ENCODE results near the gene COG3.

COG3 gene

DNA sequence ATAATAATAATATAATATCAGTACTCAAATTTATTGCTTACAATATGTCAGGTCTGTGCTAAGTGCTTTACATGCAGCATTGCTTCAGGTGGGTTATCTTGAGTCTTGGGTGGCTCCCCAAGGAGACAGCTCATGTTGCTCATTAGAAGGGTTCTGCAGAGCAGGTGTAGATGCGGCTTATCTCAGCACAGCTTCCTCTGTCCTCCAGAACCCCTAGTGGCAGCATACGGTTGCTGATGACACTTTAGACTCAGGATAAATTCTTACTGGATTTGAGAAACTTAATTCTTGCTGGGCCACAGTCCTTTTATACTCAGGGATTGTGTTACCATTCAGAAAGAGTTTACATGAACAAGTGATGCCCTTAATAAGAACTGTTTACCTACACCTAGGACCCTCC lies 8.9 kb downstream of the COG3 start:
- Histone ChIP-seq H3K4me2 (ENCODE audit: low read depth, low read length, poor library complexity, severe bottlenecking) (no peak overlapping the region), H3K9me3 (ENCODE audit: insufficient read depth, low read length) (no peaks in the 10 kb centered on the region), H3K9ac (ENCODE audit: low read length) (no peak overlapping the region), H2AFZ (ENCODE audit: low read depth, low read length, severe bottlenecking) (no peak overlapping the region), H3K79me2 (ENCODE audit: insufficient read depth, low read length) (peaks cover 71% of the 10 kb centered on the region), H3F3A (ENCODE audit: insufficient read depth) (no peaks in the 10 kb centered on the region), H3K9me2 (replicated peaks; ENCODE audit: insufficient read depth, low read length) (no peaks in the 10 kb centered on the region), H3K4me3 (ENCODE audit: insufficient read depth, low read length, poor library complexity, severe bottlenecking) (no peak overlapping the region), H3K27ac (ENCODE audit: low read depth, low read length) (no peak overlapping the region), H3K36me3 (ENCODE audit: low read length) (0 out of 2 replicates have a peak, but pooled peaks cover 3% of the 10 kb centered on the region), H4K20me1 (ENCODE audit: low read depth, low read length) (0 out of 2 replicates have a peak, but pooled peaks cover 6% of the 10 kb centered on the region), H3K27me3 (ENCODE audit: low read length) (no peaks in the 10 kb centered on the region)
- TF ChIP-seq EZH2phosphoT487 (conservative IDR thresholded peaks at IDR 0.05; ENCODE audit: low read length) = no peak
- TF ChIP-seq, protein P1, sequence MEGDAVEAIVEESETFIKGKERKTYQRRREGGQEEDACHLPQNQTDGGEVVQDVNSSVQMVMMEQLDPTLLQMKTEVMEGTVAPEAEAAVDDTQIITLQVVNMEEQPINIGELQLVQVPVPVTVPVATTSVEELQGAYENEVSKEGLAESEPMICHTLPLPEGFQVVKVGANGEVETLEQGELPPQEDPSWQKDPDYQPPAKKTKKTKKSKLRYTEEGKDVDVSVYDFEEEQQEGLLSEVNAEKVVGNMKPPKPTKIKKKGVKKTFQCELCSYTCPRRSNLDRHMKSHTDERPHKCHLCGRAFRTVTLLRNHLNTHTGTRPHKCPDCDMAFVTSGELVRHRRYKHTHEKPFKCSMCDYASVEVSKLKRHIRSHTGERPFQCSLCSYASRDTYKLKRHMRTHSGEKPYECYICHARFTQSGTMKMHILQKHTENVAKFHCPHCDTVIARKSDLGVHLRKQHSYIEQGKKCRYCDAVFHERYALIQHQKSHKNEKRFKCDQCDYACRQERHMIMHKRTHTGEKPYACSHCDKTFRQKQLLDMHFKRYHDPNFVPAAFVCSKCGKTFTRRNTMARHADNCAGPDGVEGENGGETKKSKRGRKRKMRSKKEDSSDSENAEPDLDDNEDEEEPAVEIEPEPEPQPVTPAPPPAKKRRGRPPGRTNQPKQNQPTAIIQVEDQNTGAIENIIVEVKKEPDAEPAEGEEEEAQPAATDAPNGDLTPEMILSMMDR (IDR thresholded peaks at IDR 0.05; ENCODE audit: insufficient read depth, low read length, poor library complexity, severe bottlenecking) = no peak

DNA sequence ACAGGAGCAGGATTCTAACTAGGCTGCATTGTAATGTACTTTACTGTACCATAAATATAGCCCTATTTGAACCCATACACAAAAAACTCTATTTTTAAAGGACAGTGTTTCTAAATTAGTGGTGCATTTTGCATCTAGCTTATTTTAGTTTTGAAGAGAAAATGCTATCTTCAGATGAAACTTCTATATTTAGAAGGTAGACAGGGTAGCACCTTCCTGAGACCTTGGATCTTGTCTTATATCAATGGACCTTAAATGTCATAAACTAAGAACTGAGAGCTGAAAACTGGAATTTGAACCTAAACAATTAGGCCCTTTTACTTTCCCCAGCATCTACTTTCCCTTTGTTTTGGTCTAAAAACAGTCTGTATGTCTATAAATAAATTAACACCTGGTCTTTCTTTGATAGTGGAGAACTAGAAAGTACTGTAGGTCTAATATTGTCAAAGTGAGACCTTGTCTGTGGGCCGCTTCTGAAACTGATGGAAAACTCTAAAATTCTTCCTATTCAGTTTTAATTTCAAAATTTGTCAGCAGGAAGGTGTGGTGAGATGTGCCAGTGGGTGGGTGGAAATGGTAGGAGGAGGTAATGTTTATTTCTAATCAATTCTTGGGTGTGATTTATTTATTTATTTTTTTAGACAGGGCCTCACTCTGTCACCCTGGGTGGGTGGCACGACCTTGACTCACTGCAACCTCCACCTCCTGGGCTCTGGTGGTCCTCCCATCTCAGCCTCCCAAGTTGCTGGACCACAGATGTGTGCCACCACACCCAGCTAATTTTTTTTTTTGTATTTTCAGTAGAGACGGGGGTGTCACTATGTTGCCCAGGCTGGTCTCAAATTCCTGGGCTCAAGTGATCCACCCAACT lies 10.1 kb downstream of the COG3 start:
- Histone ChIP-seq H3K79me2 (ENCODE audit: insufficient read depth, low read length) (peaks cover 59% of the 10 kb centered on the region), H3K36me3 (ENCODE audit: low read length) (0 out of 2 replicates have a peak, but pooled peaks cover 3% of the 10 kb centered on the region), H3K27ac (ENCODE audit: low read depth, low read length) (no peak overlapping the region), H2AFZ (ENCODE audit: low read depth, low read length, severe bottlenecking) (no peak overlapping the region), H3F3A (ENCODE audit: insufficient read depth) (no peaks in the 10 kb centered on the region), H3K9me3 (ENCODE audit: insufficient read depth, low read length) (no peaks in the 10 kb centered on the region), H3K9me2 (replicated peaks; ENCODE audit: insufficient read depth, low read length) (no peaks in the 10 kb centered on the region), H3K9ac (ENCODE audit: low read length) (no peak overlapping the region), H3K4me3 (ENCODE audit: insufficient read depth, low read length, poor library complexity, severe bottlenecking) (no peak overlapping the region), H3K4me2 (ENCODE audit: low read depth, low read length, poor library complexity, severe bottlenecking) (no peak overlapping the region), H4K20me1 (ENCODE audit: low read depth, low read length) (0 out of 2 replicates have a peak, but pooled peaks cover 6% of the 10 kb centered on the region), H3K27me3 (ENCODE audit: low read length) (no peaks in the 10 kb centered on the region)
- TF ChIP-seq, protein P1 (IDR thresholded peaks at IDR 0.05; ENCODE audit: insufficient read depth, low read length, poor library complexity, severe bottlenecking) = no peak

DNA sequence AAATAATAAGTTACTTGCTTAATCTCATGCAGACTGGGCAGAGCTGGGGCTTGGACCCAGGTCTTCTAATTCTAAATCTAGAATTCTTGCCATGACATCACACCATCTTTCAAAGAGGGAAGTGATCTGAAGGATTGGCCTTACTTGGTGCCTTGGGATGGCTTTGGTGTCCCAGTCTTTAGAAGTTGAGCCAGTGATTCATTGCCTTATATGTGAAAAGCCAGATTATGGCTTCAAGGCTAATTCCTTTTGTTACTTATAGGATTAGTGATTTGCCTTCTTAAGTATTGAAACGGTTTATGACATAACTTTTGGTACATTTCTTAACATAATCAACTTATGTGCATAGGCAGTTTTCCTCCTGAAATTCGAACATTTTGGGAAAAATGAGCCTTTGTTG lies 14.9 kb downstream of the COG3 start:
- TF ChIP-seq, protein P1 (IDR thresholded peaks at IDR 0.05; ENCODE audit: insufficient read depth, low read length, poor library complexity, severe bottlenecking) = no peak
- no peak for TF ChIP-seq EZH2phosphoT487 (conservative IDR thresholded peaks at IDR 0.05; ENCODE audit: low read length)
- Histone ChIP-seq H3K9ac (ENCODE audit: low read length) (no peak overlapping the region), H3F3A (ENCODE audit: insufficient read depth) (peaks cover 6% of the 10 kb centered on the region; the same call in 1 of the 2 replicates), H2AFZ (ENCODE audit: low read depth, low read length, severe bottlenecking) (no peak overlapping the region), H3K79me2 (ENCODE audit: insufficient read depth, low read length) (peaks cover 15% of the 10 kb centered on the region; the same call in 1 of the 2 replicates), H3K9me3 (ENCODE audit: insufficient read depth, low read length) (no peaks in the 10 kb centered on the region; the same call in 1 of the 2 replicates), H4K20me1 (ENCODE audit: low read depth, low read length) (no peaks in the 10 kb centered on the region), H3K4me2 (ENCODE audit: low read depth, low read length, poor library complexity, severe bottlenecking) (no peak overlapping the region), H3K9me2 (replicated peaks; ENCODE audit: insufficient read depth, low read length) (no peaks in the 10 kb centered on the region), H3K36me3 (ENCODE audit: low read length) (peaks cover 27% of the 10 kb centered on the region), H3K27ac (ENCODE audit: low read depth, low read length) (no peak overlapping the region), H3K27me3 (ENCODE audit: low read length) (no peaks in the 10 kb centered on the region), H3K4me3 (ENCODE audit: insufficient read depth, low read length, poor library complexity, severe bottlenecking) (no peak overlapping the region)

Measured in SU-DHL-6 (cell line).